MM.1S (cell line): ENCODE data around the gene LCE5A.

Experiments used
- DNase-seq: peaks from one replicate; pipeline ENCODE4 v3.0.0-alpha.2; 2015
- H2AFZ ChIP-seq: fragments of 300-600 bp; sonication (generic); 2 replicates; pipeline ENCODE4 v1.6.0; 2016; ENCODE audit warnings: antibody characterized with exemption, low read length
- H3F3A ChIP-seq: fragments of 300-600 bp; sonication (generic); 2 replicates; pipeline ENCODE4 v1.6.1; 2016; ENCODE audit warnings: mild to moderate bottlenecking, antibody characterized with exemption, low read length, moderate library complexity, mixed read lengths; ENCODE audit not compliant: insufficient read depth
- H3K27ac ChIP-seq: fragments of 300-600 bp; sonication (generic); 2 replicates; pipeline ENCODE4 v1.5.1; 2016; ENCODE audit warnings: mild to moderate bottlenecking, low read length
- H3K27me3 ChIP-seq: fragments of 300-600 bp; sonication (generic); replicated peaks from 2 replicates; pipeline ENCODE4 v1.6.0; 2016; ENCODE audit warnings: low read length; ENCODE audit not compliant: insufficient read depth
- H3K36me3 ChIP-seq: fragments of 300-600 bp; sonication (generic); replicated peaks from 2 replicates; pipeline ENCODE4 v1.6.1; 2016; ENCODE audit warnings: mild to moderate bottlenecking, low read length, mixed read lengths; ENCODE audit not compliant: insufficient read depth
- H3K4me1 ChIP-seq: fragments of 300-600 bp; sonication (generic); 2 replicates; pipeline ENCODE4 v1.6.1; 2016; ENCODE audit warnings: low read length, mixed read lengths
- H3K4me2 ChIP-seq: fragments of 300-600 bp; sonication (generic); 2 replicates; pipeline ENCODE4 v1.6.0; 2016; ENCODE audit warnings: low read depth, low read length
- H3K4me3 ChIP-seq: fragments of 300-600 bp; sonication (generic); 2 replicates; pipeline ENCODE4 v1.5.1; 2016; ENCODE audit warnings: low read length, mixed read lengths
- H3K79me2 ChIP-seq: fragments of 300-600 bp; sonication (generic); 2 replicates; pipeline ENCODE4 v1.6.1; 2016; ENCODE audit warnings: mixed run types, low read length, mixed read lengths
- H3K9ac ChIP-seq: fragments of 300-600 bp; sonication (generic); 2 replicates; pipeline ENCODE4 v1.6.1; 2016; ENCODE audit warnings: low read length, mixed read lengths
- H3K9me2 ChIP-seq: fragments of 300-600 bp; sonication (generic); replicated peaks from 2 replicates; pipeline ENCODE4 v1.6.1; 2016; ENCODE audit warnings: mild to moderate bottlenecking, low read length, mixed read lengths; ENCODE audit not compliant: insufficient read depth
- H3K9me3 ChIP-seq: fragments of 300-600 bp; sonication (generic); replicated peaks from 2 replicates; pipeline ENCODE4 v1.6.1; 2016; ENCODE audit warnings: mild to moderate bottlenecking, low read length, mixed read lengths; ENCODE audit not compliant: insufficient read depth
- H4K20me1 ChIP-seq: fragments of 300-600 bp; sonication (generic); 2 replicates; pipeline ENCODE4 v1.6.1; 2016; ENCODE audit warnings: mild to moderate bottlenecking, low read length, moderate library complexity, mixed read lengths; ENCODE audit not compliant: insufficient read depth
- EZH2 ChIP-seq: fragments of 300-600 bp; sonication (generic); optimal IDR thresholded peaks from 2 replicates; pipeline ENCODE3; 2017; ENCODE audit warnings: low read depth, mild to moderate bottlenecking, antibody characterized with exemption, low read length, mixed read lengths
- EZH2phosphoT487 ChIP-seq: fragments of 300-600 bp; sonication (generic); IDR thresholded peaks from 2 replicates; pipeline ENCODE4 v1.6.1; 2018; ENCODE audit warnings: antibody characterized with exemption, low read length
- TF ChIP-seq, protein P1 (sequence below): fragments of 300-600 bp; sonication (generic); IDR thresholded peaks from 2 replicates; pipeline ENCODE4 v1.5.1; 2016; ENCODE audit warnings: antibody characterized with exemption, low read length, mixed read lengths

The LCE5A gene

GRCh38 chr1:152525080-152525641 is 14.6 kb downstream of the LCE5A start:
- TF ChIP-seq EZH2 (no peak), EZH2phosphoT487 (no peak)
- TF ChIP-seq, protein P1, sequence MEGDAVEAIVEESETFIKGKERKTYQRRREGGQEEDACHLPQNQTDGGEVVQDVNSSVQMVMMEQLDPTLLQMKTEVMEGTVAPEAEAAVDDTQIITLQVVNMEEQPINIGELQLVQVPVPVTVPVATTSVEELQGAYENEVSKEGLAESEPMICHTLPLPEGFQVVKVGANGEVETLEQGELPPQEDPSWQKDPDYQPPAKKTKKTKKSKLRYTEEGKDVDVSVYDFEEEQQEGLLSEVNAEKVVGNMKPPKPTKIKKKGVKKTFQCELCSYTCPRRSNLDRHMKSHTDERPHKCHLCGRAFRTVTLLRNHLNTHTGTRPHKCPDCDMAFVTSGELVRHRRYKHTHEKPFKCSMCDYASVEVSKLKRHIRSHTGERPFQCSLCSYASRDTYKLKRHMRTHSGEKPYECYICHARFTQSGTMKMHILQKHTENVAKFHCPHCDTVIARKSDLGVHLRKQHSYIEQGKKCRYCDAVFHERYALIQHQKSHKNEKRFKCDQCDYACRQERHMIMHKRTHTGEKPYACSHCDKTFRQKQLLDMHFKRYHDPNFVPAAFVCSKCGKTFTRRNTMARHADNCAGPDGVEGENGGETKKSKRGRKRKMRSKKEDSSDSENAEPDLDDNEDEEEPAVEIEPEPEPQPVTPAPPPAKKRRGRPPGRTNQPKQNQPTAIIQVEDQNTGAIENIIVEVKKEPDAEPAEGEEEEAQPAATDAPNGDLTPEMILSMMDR, result no peak
- H3K9me2 ChIP-seq, result no peaks in the 10 kb centered on the region
- H3K27me3 ChIP-seq, result no peaks in the 10 kb centered on the region
- no peak overlapping the region for H3K9ac ChIP-seq
- H2AFZ ChIP-seq, result no peak overlapping the region
- no peaks in the 10 kb centered on the region for H4K20me1 ChIP-seq
- no peaks in the 10 kb centered on the region for H3K4me1 ChIP-seq
- H3K27ac ChIP-seq, result no peak overlapping the region
- no peaks in the 10 kb centered on the region for H3F3A ChIP-seq
- no peaks in the 10 kb centered on the region for H3K9me3 ChIP-seq
- no peaks in the 10 kb centered on the region for H3K36me3 ChIP-seq
- no peaks in the 10 kb centered on the region for H3K79me2 ChIP-seq
- DNase-seq, result no peak
- H3K4me2 ChIP-seq, result no peak overlapping the region
- no peak overlapping the region for H3K4me3 ChIP-seq

DNA sequence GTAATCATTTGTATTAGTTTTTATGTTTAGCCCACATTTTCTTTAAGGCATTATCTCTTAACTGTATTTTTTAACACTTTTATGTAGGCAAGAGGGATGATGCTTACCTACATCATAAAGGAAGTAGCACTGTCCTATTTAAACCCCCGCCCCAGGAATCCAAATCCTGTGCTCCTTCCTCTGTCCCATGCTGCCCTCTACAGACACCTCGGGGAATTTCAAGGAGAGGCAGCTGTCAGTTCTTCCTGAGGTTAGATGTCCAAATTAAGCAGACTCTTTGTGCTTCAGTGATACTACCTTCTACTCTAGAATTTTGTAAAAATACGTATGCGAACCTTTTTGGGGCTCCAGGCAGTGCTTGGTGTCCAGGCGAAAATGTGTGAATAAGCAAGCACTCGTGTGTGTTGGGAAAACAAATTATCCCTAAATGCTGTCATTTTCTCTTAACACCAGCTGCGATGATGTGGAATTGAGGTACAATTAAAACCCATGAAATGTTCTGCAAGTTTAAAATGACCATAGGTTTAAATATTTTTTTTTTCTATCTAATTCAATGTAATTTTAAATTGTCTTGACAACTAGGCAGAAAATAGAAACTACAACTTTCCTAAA is 22.8 kb downstream of the LCE5A start:
- Histone ChIP-seq H3K4me1 (no peaks in the 10 kb centered on the region), H2AFZ (no peak overlapping the region), H3K9me3 (no peaks in the 10 kb centered on the region), H3K9ac (no peak overlapping the region), H3K79me2 (no peaks in the 10 kb centered on the region), H3K36me3 (no peaks in the 10 kb centered on the region), H3K4me2 (no peak overlapping the region), H3K9me2 (no peaks in the 10 kb centered on the region), H3F3A (no peaks in the 10 kb centered on the region), H3K27ac (no peak overlapping the region), H3K4me3 (no peak overlapping the region), H3K27me3 (no peaks in the 10 kb centered on the region), H4K20me1 (no peaks in the 10 kb centered on the region)
- TF ChIP-seq, protein P1, result peak; percentile 96
- TF ChIP-seq EZH2, result no peak
- peak; percentile 56 for DNase-seq

- Histone ChIP-seq H3K9me3 (no peaks in the 10 kb centered on the region), H3K27me3 (no peaks in the 10 kb centered on the region), H4K20me1 (no peaks in the 10 kb centered on the region), H2AFZ (no peak overlapping the region), H3K27ac (no peak overlapping the region), H3K9me2 (no peaks in the 10 kb centered on the region), H3K4me1 (no peaks in the 10 kb centered on the region), H3K4me3 (no peak overlapping the region), H3K4me2 (no peak overlapping the region), H3K9ac (no peak overlapping the region), H3K36me3 (no peaks in the 10 kb centered on the region), H3F3A (no peaks in the 10 kb centered on the region), H3K79me2 (no peaks in the 10 kb centered on the region)
- DNase-seq, result no peak
- TF ChIP-seq EZH2phosphoT487 (no peak), EZH2 (no peak)
- TF ChIP-seq, protein P1, result no peak
These were observed 25.2 kb downstream of the LCE5A start for GRCh38 chr1:152535774-152536173.
